Suppressor macrophage treated with lipopolysaccharide for 4 hours (primary cell): ENCODE measurements around the gene SYNJ1.
A peak's percentile ranks its signal among the peaks of the same experiment; 100 is the strongest.
"Not testable (repeated sequence)": the region's sequence is repeated elsewhere in the genome, so short reads cannot be mapped to it uniquely, and the experiment has no call there.

Source experiments
- DNase-seq: peaks from one replicate; pipeline ENCODE4 v3.0.0-alpha.2; 2020

Gene SYNJ1

GRCh38 chr21:32733356-32733755 is 5.5 kb upstream of the SYNJ1 start:
- no peak for DNase-seq

- no peak for DNase-seq
Measured at GRCh38 chr21:32732544-32732943, 4.7 kb upstream of the SYNJ1 start.

- peak; percentile 41 for DNase-seq
Measured at GRCh38 chr21:32728848-32729247, 1.0 kb upstream of the SYNJ1 start.

- no peak for DNase-seq
Measured at GRCh38 chr21:32728456-32728839, 635 bp upstream of the SYNJ1 start.

- peak; percentile 79 for DNase-seq
Measured at GRCh38 chr21:32726839-32727686, 750 bp downstream of the SYNJ1 start.

- DNase-seq = no peak
Measured at GRCh38 chr21:32719085-32719484, 8.7 kb downstream of the SYNJ1 start.

- DNase-seq = peak; percentile 52
Measured at GRCh38 chr21:32717851-32718316, 9.9 kb downstream of the SYNJ1 start.

GRCh38 chr21:32716486-32716885 is 11.3 kb downstream of the SYNJ1 start:
- DNase-seq = no peak

GRCh38 chr21:32713726-32714125 is 14.1 kb downstream of the SYNJ1 start:
- no peak for DNase-seq

- DNase-seq = no peak
Measured at GRCh38 chr21:32712641-32713040, 15.2 kb downstream of the SYNJ1 start.

- no peak for DNase-seq
Measured at GRCh38 chr21:32712043-32712442, 15.8 kb downstream of the SYNJ1 start.

GRCh38 chr21:32710987-32711386 is 16.8 kb downstream of the SYNJ1 start:
- no peak for DNase-seq

- DNase-seq = no peak
Measured at GRCh38 chr21:32710069-32710784, 17.6 kb downstream of the SYNJ1 start.

GRCh38 chr21:32708069-32708468 is 19.7 kb downstream of the SYNJ1 start:
- DNase-seq = no peak

GRCh38 chr21:32705901-32706300 is 21.9 kb downstream of the SYNJ1 start:
- no peak for DNase-seq

- DNase-seq = no peak
Measured at GRCh38 chr21:32705139-32705538, 22.7 kb downstream of the SYNJ1 start.

- DNase-seq = no peak
Measured at GRCh38 chr21:32702702-32703101, 25.1 kb downstream of the SYNJ1 start.

- no peak for DNase-seq
Measured at GRCh38 chr21:32698971-32699693, 28.7 kb downstream of the SYNJ1 start.

GRCh38 chr21:32698286-32698685 is 29.5 kb downstream of the SYNJ1 start:
- DNase-seq = no peak

GRCh38 chr21:32695482-32695881 is 32.3 kb downstream of the SYNJ1 start:
- not testable (repeated sequence) for DNase-seq

GRCh38 chr21:32693581-32693980 is 34.2 kb downstream of the SYNJ1 start:
- DNase-seq = no peak

- no peak for DNase-seq
Measured at GRCh38 chr21:32690085-32690484, 37.7 kb downstream of the SYNJ1 start.

- no peak for DNase-seq
Measured at GRCh38 chr21:32687643-32688345, 40.0 kb downstream of the SYNJ1 start.
